Stimulated activated CD4-positive, alpha-beta T cell treated with anti-CD3 and anti-CD28 coated beads, Interleukin-15, amount 100 ng/mL, for 1 hour (primary cell): ENCODE measurements around the gene VSIG1.

ENCODE experiments used
- DNase-seq, 2 donors: peaks; one replicate each; pipeline ENCODE4 v3.0.0-alpha.2; 2020; ENCODE audit warnings: low read depth in 1 of 2, low spot score in 1 of 2

Gene VSIG1

DNA sequence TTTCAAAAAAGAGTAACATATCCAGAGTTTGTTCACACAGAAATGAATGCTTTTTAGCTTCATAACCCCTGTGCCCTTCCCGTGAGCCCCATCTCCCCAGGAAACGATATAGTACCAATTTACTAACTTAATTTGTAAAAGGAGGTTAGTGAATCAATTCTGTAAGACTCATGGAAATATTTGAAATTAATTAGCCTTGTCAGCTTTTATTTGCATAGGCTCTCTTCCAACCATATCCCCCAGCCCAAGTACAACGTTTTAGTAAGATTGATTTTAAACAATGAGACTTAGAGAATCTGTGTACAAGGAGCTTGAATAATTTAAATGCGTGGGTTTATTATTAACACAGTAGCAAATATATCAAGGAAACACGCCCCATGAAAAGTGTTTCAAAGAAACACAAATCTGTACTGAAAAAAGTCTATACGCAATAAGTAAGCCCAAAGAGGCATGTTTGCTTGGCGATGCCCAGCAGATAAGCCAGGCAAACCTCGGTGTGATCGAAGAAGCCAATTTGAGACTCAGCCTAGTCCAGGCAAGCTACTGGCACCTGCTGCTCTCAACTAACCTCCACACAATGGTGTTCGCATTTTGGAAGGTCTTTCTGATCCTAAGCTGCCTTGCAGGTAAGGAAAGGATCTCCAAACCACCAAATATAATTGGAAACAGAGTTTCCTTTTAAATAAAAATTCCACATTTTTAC, at the start of gene VSIG1:
Gene VSIG1 (plus strand): TSS at position 512 of the 703 bp plus-strand sequence. CDS start 66 bp downstream, at position 578.
- DNase-seq = no peak

DNA sequence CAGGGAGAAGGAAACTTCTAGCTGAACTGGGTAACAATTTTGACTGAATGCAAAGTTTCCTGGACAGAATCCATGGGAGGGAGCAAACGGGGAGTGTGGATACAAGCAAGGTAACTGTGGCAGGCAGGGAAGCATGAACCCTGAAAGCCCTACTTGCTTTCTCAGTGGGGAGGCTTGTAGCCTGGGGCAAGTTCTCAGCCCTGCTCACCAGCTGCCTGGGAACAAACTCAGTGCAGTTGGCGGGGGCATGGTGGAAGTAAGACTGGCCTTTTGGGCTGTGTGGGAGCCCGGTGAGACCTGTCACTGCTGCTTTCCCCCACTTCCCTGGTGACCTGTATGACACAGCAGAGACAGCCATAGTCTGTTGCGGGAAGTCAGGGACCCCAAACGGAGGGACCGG, 48.7 kb upstream of the VSIG1 start:
- no peak for DNase-seq

DNA sequence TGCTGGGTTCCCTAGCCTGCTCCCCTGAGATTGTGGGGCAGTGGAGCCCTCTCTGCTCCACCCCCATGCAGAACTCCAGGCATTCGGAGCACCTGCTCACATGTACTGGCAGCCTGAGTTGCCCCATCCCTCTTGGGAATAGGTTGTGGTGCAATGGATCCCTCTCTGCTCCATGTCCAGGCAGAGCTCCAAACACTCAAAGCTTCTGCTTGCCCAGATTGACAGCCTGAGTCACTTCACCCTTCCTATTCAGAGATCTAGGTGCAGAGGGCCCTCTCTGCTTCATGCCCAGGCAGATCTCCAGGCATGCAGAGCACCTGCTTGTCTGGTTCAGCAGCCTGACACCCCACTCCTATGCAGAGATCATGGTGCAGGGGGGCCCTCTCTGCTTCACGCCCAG, 44.1 kb upstream of the VSIG1 start:
- DNase-seq = no peak

DNA sequence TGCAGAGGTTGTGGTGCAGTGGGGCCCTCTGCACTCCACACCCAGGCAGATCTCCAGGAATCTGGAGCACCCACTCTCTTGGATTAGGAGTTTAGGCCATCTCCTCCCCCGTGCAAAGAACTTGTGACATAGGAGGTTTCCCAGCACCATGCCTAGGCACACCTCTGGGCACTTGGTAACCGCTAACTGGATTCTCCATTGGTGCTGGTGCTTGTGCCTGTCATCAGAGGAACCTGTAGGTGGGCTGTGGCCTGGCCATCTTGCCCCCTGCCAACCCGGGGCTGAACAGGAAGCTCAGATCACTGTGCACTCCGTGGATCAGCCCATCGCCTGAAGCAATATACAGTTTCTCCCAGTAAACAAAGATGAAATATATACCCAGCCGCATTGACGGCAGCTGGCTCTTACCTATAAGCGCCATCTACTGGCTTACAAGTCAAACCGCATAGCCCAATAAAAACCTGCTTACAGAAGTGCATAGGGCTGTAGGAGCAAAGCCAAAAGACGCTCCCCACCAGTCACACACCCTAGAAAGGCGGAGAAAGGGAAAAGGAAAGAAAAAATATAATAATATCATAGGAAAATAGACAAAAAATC, 43.5 kb upstream of the VSIG1 start:
- no peak for DNase-seq

DNA sequence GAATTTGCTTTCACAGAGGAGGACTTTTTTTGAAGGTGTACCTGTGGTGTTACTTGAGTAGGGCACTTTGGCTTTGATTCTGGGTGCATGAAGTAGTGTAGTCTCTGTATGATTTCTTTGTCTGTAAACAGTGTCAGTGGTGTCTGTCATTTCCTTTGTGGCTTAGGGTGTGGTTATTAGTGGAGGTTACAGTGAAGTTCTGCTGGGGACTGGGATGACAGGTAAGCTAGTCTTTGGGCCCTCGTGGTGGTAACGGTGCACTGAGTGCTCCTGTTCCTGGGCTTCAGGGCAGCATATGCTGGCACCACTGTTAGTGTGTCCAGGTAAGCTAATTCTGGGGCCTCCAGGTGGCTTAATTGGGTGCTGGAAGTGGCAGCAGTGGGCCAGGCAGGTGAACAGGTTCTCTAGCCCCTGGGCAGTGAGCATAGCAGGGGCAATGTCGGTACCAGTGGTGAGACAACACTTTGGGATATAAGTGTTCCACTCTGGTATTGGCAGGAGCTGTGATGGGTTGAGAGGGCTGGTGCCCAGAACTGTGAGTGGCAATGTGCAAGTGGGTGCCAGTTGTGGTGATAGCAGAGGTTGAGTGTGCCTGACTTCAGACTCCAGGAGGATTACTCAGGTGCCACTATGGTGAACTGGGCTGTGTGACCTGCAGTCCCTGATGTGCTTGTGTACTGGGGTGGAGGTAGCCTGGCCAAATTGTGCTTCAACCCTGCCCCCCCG, 26.0 kb upstream of the VSIG1 start:
- no peak for DNase-seq

DNA sequence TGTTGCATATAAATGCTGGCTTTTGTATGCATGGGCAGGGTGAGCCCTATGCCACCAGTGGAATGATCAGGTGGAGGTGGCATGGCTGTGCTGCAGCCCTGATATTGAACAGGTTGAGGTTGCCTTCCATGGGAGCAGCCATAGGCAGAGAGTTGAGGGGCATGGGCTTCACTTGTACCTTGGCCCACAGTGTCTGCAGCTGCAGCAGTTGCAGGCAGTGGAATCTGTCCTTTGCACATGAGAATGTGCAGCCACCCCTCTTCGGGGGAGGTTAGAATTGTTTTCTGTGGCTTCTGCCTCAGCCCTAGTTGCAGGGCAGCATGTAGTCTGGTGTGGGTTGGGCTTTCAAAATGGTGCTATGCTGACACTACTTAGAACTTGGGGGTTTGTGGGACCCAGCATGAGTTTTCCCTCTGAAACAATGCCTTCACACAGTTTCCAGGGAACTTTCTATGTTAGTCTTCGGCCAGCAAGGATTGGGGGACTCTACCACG, 25.4 kb upstream of the VSIG1 start:
- DNase-seq = no peak

DNA sequence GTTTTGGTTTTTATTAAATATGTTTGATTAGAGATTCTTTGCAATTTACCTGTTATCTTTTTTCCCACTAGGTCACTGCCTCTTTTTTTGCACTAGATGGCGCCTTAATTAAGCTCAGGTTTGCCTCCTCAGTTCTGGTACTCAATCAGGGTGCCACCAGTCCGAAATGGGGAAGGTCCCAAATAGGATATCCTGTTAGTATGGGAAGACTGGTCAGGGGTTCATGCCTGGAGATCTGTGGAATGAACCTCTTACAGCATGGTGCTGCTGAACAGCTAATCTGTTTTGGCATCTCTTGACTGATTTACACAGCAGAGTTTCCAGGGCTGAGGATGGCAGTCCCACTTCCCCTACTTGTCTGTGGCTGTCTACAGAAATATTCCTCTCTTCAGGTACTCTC, 24.2 kb upstream of the VSIG1 start:
- no peak for DNase-seq

DNA sequence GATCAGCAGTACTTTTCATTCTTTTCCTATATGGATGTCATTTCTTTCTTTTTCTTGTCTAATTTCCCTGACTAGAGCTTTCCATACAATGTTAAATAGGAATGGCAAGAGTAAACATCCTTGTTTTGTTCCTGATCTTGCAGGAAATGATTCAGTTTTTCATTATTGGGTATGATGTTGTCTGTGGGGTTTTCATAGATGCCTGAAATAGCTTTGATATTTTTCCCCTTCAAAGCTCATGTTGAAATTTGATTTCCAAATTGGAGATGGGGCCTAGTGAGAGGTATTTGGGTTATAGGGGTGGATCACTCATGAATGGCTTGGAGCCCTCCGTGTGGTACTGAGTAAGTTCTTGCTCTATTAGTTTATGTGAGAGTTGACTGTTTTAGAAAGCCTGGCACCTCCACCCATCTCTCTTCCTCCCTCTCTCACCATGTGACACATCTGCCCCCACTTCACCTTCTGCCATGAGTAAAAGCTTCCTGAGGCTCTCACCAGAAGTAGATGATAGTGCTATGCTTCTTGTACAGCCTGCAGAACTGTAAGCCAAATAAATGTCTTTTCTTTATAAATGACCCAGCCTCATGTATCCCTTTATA, 22.3 kb upstream of the VSIG1 start:
- no peak for DNase-seq

DNA sequence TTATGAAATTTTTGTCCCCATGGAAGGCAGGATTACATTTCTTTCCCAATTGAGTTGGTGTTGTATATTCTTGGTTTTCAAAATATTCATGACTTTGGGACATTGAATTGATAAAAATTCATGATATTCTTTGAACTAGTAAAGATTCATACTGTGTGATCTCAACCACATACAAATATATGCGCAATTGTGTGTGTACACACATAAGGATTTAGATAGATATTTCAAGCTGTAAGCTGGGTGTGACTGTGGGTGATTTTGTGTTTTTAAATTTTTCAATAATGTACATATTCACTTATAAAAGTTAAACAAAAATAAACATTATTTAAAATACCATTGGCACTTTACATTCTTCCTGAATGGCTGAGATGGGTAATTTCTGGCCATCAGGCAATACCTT, 19.5 kb upstream of the VSIG1 start:
- DNase-seq = no peak

DNA sequence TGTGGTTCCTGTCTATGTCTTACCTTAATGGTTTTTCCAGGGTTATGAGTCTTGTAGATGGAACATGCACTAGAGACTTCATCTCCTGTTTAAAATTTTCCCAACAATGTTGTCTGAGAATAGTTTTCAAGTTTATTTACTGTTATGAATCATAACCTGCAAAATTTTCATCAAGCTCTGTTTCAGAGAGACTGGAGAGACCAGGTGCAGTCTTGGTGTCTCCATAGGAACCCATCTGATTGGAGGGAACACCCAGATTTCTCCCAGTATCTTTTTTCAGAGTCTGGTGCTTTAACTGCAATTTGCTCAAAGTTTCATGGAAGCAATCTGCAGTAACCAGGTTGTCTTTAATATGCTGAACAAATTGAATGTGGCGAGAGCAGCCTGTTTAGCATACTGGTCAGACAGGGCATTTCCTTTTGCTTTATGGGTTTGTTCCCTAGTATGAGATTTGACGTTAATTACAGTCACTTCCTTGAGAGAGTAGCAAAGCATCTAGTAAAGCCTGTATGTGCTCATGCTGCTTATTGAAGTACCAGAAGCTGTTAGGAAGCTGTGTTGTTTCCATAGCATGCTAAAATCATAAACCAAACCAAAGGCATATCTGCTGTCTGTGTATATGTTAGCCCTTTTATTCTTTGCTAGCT, 18.8 kb upstream of the VSIG1 start:
- DNase-seq = no peak

DNA sequence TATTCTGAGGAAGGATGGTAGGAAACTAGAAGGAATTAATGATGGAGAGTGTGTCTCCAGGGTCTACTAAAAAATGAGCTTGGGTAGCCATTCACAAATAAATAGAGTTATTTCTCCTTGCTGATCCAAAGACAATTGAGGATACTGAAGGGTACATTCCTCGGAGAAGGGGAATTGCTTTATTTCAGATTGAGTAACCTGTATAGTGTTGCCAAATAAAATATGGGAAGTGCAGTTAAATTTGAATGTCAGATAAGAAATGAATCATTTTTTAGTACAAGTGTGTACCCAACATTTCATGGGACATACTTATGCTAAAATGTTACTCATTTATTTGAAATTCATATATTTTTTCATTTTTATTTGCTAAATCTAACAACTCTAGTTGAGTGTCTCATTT, 16.0 kb upstream of the VSIG1 start:
- DNase-seq = no peak

DNA sequence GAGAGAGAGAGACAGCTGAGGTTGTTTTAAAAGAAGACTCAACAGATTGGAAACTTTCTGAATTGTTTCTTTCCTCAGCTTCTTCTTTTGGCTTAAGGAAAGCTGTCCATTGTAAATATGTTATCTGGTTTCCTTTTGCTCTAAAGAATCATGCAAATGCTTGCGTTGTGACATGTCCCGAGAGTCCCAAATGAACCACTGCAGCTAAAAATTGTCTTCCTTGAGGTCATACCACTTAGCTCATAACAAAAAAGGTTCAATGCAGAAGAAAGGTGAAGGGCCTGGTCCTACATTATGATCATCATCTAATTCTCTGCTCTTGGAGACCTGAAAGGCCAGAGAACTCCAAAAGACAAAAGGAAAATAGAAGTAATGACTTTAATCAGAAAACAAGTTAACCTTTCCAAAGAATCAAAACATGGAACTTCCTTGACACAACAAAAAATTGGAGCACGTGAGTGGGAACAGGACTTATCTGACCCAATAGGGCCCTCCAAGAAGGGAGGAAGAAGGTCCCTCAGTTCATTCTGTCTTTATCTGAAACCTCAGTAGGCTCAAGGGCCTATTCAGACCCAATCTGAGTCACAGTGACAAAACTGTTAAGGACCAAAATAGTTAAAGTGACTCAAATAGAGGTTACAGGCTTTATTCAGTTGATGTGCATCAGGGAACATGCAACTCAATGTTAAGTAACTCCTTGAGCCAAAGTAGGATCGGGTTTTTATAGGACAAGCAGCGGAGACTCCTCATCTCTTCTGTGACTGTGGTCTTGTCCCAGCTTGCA, 14.7 kb upstream of the VSIG1 start:
- DNase-seq = no peak

DNA sequence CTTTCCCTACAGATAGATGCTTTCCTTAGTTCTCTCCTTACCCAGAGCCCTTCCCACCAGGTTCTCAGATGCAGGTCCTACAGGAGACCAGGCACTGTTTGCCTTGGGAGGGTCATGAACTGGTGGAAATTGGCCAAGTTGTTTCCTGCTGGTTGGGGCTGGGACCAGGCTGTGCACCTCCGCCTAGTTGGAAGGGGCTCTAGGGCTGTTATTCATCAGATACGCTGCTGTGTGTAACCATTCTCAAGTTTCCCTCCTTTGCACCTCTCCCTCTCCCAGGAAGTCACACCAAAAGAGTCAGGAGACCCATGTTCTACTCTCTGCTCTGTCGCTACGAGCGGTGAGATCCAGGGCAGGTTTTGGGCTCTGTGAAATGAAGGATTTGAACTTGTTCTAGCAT, 11.9 kb upstream of the VSIG1 start:
- no peak for DNase-seq

DNA sequence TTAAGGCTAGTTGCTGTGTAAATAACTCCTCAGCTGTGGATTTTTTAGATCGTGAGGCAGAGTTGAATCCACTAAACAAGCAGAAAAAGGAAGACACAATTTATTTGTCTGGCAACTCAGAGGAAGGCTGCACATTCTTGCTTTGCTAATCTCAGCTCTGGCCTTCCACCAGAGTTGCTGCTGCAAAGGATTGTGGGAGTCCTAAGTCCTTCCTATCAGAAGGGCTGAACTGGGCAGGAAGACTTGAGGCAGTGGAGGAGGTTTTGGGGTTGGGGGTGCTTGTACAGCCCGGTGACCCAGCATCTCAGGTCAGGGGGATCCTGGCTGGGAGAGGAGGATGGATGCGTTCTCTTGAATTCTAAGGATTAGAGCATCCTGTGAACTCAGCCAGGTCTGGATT, 11.0 kb upstream of the VSIG1 start:
- DNase-seq = no peak

DNA sequence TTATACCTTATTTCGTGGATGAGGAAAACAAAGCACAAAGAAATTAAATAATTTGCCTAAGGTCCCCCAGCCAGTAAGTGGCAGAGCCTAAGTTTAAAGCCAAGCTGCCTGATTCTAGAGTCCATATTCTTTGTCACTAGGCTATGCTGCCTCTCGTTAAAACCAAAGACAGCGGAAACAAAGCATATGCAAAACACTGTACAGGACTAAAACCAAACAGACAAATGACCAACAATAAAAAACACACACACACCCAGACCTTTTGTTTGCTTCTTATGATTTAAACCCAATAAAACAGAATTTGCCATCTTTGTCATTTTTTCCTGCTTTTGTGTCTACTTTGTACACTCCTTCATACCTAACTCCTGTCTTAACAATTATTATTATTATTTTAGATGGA, 10.1 kb upstream of the VSIG1 start:
- no peak for DNase-seq

DNA sequence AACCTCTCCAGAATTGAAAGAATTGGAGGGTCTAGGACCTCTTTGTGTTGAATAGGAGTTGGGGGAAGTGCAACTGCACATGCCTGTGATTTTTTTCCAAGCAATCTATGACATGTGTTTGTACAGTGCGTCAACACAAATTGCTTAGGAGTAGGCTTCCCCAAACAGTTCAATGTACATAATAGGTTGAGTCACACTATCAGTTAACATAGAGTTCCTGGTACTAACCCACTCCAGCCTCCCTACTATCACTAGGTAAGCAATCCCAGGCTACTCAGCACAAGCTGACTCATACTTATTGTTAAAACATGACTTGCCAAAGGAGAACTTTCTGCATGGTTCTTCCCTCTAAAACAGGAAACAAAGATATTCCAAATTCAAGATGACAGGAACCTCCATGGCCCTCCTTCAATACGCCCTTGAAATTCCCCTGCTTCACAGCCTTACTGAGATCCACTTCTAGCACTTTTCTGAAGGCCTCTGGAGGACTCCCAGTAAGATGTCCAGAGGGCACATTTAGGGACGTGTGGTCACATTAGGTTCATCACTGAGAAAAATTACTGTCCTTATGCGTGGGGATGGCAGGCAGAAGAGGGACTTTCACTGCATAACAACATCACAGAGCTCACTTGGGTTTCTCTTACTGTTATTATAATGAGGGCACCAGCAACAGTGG, 8.4 kb upstream of the VSIG1 start:
- no peak for DNase-seq

DNA sequence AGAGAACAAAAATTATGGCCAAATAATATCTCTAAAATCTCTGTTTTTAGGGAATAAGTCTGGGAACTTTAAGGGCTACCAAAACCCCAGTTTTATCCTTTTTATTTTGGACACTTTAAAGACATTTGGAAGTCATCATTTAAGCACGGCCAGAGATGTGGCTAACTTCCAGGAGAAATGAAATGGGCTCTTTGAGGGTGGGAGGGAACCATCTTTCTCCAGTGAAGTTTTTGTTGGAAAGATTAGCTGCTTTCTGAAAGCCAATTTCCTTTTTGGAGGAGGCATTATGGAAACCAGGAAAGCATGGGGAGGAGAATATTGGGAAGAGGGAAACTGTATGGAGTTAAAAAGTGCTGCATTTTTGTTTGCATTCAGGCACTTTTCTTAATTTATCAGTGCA, 4.8 kb downstream of the VSIG1 start:
- DNase-seq = no peak

DNA sequence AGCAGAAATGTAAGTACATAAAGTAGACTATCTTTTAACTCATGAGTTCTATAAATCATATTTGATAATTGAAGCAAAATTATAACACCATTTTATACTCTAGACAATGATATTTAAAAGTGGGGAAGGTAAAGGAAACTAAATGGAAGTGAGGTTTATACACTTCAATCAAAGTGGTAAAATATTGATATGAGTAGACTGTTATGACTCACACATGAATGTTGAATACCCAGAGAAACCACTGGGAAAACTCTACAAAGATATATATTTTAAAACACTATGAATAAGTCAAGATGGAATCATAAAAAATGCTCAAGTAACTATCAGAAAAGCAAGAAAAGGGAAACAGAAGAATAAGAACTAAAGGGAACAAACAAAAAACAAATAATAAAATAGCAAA, 8.4 kb downstream of the VSIG1 start:
- DNase-seq = no peak

DNA sequence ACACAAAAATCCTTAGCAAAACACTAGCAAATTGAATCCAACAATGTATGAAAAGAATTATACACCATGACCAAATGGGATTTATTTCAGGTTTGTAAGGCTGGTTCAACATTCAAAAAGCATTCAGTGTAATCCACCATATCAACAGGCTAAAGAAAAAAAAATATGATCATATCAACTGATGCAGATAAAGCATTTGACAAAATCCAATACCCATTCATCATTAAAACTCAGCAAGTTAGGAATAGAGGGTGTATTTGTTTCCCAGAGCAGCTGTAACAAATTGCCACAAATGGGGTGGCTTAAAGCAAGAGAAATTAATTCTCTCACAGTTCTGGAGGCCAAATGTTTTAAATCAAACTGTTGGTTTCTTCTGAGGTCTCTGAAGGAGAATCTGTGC, 10.7 kb downstream of the VSIG1 start:
- DNase-seq = no peak

DNA sequence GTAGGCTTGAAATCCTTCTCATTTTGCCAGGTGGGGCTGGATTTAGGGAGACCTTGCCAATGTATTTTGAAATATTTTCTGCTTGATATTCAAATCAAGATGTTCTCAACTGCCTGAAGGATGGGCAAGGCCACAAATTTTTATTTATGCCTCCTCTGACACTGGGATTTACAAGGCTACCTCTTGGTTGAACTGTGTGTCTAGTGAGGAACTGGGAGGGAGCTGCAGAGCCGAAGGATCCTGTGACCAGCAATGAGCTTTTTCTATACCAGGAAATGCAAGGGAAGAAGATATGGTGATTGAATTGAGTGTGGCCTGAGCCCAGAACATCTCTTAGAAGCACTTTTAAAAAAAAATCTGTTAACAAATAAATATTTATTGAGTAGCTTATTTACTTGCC, 14.9 kb downstream of the VSIG1 start:
- no peak for DNase-seq
